CD4-positive, alpha-beta T cell (primary cell): ENCODE measurements around the gene ANKS1B. TPM values are rescaled to one million over a fixed set of nuclear protein-coding genes. Genes with fewer than 3 reads are reported as not detected.

Experiments
- ATAC-seq: fragments of 200-7000 bp; cut with Tn5 transposase; one replicate; pipeline ENCODE4 v1.10.0; 2022; ENCODE audit warnings: mild to moderate bottlenecking; ENCODE audit not compliant: poor library complexity
- CTCF ChIA-PET: fragments of 350-600 bp; sonication (Branson Sonifier 250); formaldehyde crosslinking; loops from one replicate; lab custom pipeline; 2021; ENCODE audit warnings: antibody characterized with exemption, inconsistent platforms; lab: Charles Lee
- POLR2A ChIA-PET: fragments of 350-600 bp; sonication (Branson Sonifier 250); formaldehyde crosslinking; loops from one replicate; lab custom pipeline; 2021; ENCODE audit warnings: antibody characterized with exemption, inconsistent platforms; lab: Charles Lee
- DNase-seq, 14 experiments: peaks; one replicate each; pipeline ENCODE4 v3.0.0-alpha.2; 2013 to 2020; ENCODE audit warnings: mixed read lengths in 2 of 14
- H3K27ac ChIP-seq, 2 donors: one replicate each; pipeline versions ENCODE4 v1.5.1 to v1.7.0; 2013; ENCODE audit warnings: low read length in 2 of 2, low read depth in 1 of 2, mild to moderate bottlenecking in 1 of 2
- H3K27me3 ChIP-seq, 2 experiments: 1 replicate in 1 of 2; 2 replicates in 1 of 2; pipeline versions ENCODE4 v1.6.1 to v1.7.0; 2013; ENCODE audit warnings: low read length in 2 of 2, control low read depth in 1 of 2, mild to moderate bottlenecking in 1 of 2, moderate library complexity in 1 of 2; ENCODE audit not compliant: insufficient read depth in 2 of 2, control insufficient read depth in 1 of 2
- H3K36me3 ChIP-seq: one replicate; pipeline ENCODE4 v1.6.1; 2013; ENCODE audit warnings: low read length, control low read depth; ENCODE audit not compliant: insufficient read depth
- H3K4me1 ChIP-seq: one replicate; pipeline ENCODE4 v1.6.1; 2013; ENCODE audit warnings: low read length, control low read depth; ENCODE audit not compliant: insufficient read depth
- H3K4me3 ChIP-seq: one replicate; pipeline ENCODE4 v1.5.1; 2013; ENCODE audit warnings: mild to moderate bottlenecking, low read length, moderate library complexity
- H3K9me3 ChIP-seq, 2 experiments: 1 replicate in 1 of 2; 2 replicates in 1 of 2; pipeline versions ENCODE4 v1.6.1 to v1.7.0; 2013; ENCODE audit warnings: low read length in 2 of 2, mild to moderate bottlenecking in 2 of 2, control low read depth in 1 of 2, moderate library complexity in 1 of 2; ENCODE audit not compliant: control insufficient read depth in 1 of 2, insufficient read depth in 1 of 2
- H3K27ac Mint-ChIP-seq: one replicate; pipeline ENCODE4 v1.8.0; 2020; ENCODE audit warnings: mixed read lengths
- H3K27me3 Mint-ChIP-seq: one replicate; pipeline ENCODE4 v1.8.0; 2021; ENCODE audit warnings: mixed read lengths
- H3K36me3 Mint-ChIP-seq: one replicate; pipeline ENCODE4 v1.8.0; 2021; ENCODE audit warnings: low read depth, mixed read lengths
- H3K4me1 Mint-ChIP-seq: one replicate; pipeline ENCODE4 v1.8.0; 2021; ENCODE audit warnings: low read depth, mixed read lengths
- H3K4me3 Mint-ChIP-seq: one replicate; pipeline ENCODE4 v1.8.0; 2020; ENCODE audit warnings: mild to moderate bottlenecking, mixed read lengths
- H3K9me3 Mint-ChIP-seq: one replicate; pipeline ENCODE4 v1.8.0; 2020; ENCODE audit warnings: mixed read lengths
- CTCF ChIP-seq: fragments of 200-600 bp; IDR thresholded peaks from one replicate; pipeline ENCODE4 v1.8.0; 2022; ENCODE audit warnings: antibody characterized with exemption, mild to moderate bottlenecking
- intact Hi-C, 2 experiments: fragments of 100-400 bp; cut with DNase I in 1 of 2; cut with micrococcal nuclease in 1 of 2; formaldehyde crosslinking; loops; one replicate each; pipeline versions ENCODE4 v1.15.1 to v1.9.0; 2023 to 2025; cut with DNase I, micrococcal nuclease
- total RNA-seq, 174 experiments: library from RNA in 2 of 174; stranded (reverse) in 2 of 174; gene quantifications; one replicate each; pipeline ENCODE4 v1.2.3 and lab custom pipeline; 2021 to 2026

Gene ANKS1B
- total RNA-seq, 2 experiments from 2014 or later, result 0.16 to 1.1 TPM

- ChIA-PET POLR2A (no interaction called here), CTCF (no interaction called here)
- no peaks in the 10 kb centered on the region for H3K27me3 Mint-ChIP-seq
- intact Hi-C loops, result no loop called here
- peaks cover 4% of the 10 kb centered on the region for H3K9me3 Mint-ChIP-seq
- H3K9me3 ChIP-seq, result no peaks in the 10 kb centered on the region
- H3K4me3 ChIP-seq, result no peak overlapping the region
- no peak overlapping the region for H3K4me3 Mint-ChIP-seq
- DNase-seq, result no peak
- no peaks in the 10 kb centered on the region for H3K4me1 ChIP-seq
- H3K27ac Mint-ChIP-seq, result no peak overlapping the region
- no peaks in the 10 kb centered on the region for H3K36me3 ChIP-seq
- no peaks in the 10 kb centered on the region for H3K36me3 Mint-ChIP-seq
- TF ChIP-seq CTCF, result no peak
- no peak for ATAC-seq
- no peaks in the 10 kb centered on the region for H3K27me3 ChIP-seq
- no peaks in the 10 kb centered on the region for H3K4me1 Mint-ChIP-seq
- H3K27ac ChIP-seq, result no peak overlapping the region
Measured at GRCh38 chr12:100026241-100026640, 41.5 kb upstream of the ANKS1B start.

GRCh38 chr12:100024974-100025555 is 40.3 kb upstream of the ANKS1B start:
- Mint-ChIP-seq H3K27me3 (no peaks in the 10 kb centered on the region), H3K9me3 (peaks cover 4% of the 10 kb centered on the region), H3K27ac (no peak overlapping the region), H3K4me3 (no peak overlapping the region), H3K36me3 (no peaks in the 10 kb centered on the region), H3K4me1 (no peaks in the 10 kb centered on the region)
- no peaks in the 10 kb centered on the region for H3K27me3 ChIP-seq
- no peaks in the 10 kb centered on the region for H3K4me1 ChIP-seq
- ChIA-PET CTCF (no interaction called here), POLR2A (no interaction called here)
- TF ChIP-seq CTCF, result no peak
- no peak overlapping the region for H3K4me3 ChIP-seq
- no peaks in the 10 kb centered on the region for H3K9me3 ChIP-seq
- DNase-seq, result no peak
- intact Hi-C loops, result no loop called here
- no peaks in the 10 kb centered on the region for H3K36me3 ChIP-seq
- no peak for ATAC-seq
- no peak overlapping the region for H3K27ac ChIP-seq

GRCh38 chr12:100020370-100020769 is 35.6 kb upstream of the ANKS1B start:
- Histone ChIP-seq H3K27me3 (no peaks in the 10 kb centered on the region), H3K36me3 (no peaks in the 10 kb centered on the region), H3K4me1 (no peaks in the 10 kb centered on the region), H3K27ac (no peak overlapping the region), H3K9me3 (no peaks in the 10 kb centered on the region), H3K4me3 (no peak overlapping the region)
- intact Hi-C loops, result no loop called here
- DNase-seq (no peak), ATAC-seq (no peak)
- CTCF ChIA-PET, result no interaction called here
- H3K27me3 Mint-ChIP-seq, result no peaks in the 10 kb centered on the region
- H3K9me3 Mint-ChIP-seq, result peaks cover 4% of the 10 kb centered on the region
- POLR2A ChIA-PET, result no interaction called here
- H3K4me1 Mint-ChIP-seq, result no peaks in the 10 kb centered on the region
- no peak overlapping the region for H3K4me3 Mint-ChIP-seq
- H3K36me3 Mint-ChIP-seq, result no peaks in the 10 kb centered on the region
- TF ChIP-seq CTCF, result no peak
- no peak overlapping the region for H3K27ac Mint-ChIP-seq
